HG03108 (cell line): ENCODE measurements around the gene DAP.
"Not testable (repeated sequence)": the region's sequence is repeated elsewhere in the genome, so short reads cannot be mapped to it uniquely, and the experiment has no call there.

Experiments
- ATAC-seq: cut with Tn5 transposase; IDR thresholded peaks from one replicate; pipeline ENCODE4 v1.9.1; 2021; ENCODE audit warnings: moderate library complexity; ENCODE audit not compliant: unreplicated experiment

Gene DAP

DNA sequence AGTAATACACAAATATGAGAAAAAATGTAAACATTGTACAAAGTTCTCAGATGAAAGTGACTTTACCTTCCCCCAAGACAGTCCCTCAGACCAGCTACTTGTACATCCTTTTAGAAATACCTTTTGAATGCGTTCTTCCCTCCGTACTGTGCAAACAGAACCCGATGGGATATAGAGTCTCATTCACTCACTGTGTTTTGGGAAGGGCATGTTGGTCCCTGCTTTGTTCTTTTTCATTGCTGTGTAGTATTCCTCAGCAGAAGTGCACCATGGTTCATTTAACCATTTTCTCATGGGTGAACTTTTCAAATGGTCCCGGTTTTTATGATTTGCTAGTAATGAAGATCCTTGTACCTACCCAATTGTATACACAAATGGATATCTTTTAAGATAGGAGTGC lies 102.8 kb downstream of the DAP start:
- no peak for ATAC-seq

DNA sequence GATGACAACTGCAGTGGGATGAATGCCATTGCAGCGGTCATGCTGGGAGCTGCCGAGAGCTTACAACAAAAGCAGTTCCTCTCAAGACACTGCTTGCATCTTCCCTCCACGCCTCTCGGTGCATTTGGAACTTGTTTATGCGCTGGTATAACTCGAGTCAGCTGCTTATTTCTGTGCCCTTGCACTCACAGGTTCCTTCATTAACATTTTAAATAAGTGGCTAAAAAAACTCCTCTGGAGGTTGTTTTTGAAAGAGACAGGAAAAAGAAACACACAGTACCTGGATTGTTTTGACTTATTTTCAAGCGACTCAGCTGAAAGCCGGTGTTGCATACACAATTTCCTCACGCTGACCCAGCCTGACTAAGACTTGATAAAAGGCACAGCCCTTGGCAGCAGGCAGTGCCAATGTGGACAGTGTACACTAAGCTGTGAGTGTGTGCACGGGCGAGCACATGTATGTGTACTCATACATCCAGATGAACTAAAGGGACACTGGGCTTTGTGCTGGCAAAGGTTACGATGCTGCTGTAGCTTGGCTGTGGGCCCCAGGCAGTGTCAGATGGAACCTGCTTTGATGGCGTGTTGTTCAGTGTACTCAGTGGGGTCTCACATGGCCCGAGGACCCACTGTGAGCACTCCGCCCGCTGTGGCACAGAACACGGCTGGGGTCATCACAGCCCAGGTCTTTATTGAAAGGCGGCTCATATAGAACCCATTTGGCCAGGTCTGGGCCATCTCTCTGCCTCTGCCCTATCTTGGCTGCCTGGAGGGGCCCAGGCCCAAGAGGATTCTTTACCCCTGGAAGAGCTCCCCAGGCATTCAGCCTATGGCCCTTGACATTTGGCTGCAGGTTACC lies 104.8 kb downstream of the DAP start:
- no peak for ATAC-seq

DNA sequence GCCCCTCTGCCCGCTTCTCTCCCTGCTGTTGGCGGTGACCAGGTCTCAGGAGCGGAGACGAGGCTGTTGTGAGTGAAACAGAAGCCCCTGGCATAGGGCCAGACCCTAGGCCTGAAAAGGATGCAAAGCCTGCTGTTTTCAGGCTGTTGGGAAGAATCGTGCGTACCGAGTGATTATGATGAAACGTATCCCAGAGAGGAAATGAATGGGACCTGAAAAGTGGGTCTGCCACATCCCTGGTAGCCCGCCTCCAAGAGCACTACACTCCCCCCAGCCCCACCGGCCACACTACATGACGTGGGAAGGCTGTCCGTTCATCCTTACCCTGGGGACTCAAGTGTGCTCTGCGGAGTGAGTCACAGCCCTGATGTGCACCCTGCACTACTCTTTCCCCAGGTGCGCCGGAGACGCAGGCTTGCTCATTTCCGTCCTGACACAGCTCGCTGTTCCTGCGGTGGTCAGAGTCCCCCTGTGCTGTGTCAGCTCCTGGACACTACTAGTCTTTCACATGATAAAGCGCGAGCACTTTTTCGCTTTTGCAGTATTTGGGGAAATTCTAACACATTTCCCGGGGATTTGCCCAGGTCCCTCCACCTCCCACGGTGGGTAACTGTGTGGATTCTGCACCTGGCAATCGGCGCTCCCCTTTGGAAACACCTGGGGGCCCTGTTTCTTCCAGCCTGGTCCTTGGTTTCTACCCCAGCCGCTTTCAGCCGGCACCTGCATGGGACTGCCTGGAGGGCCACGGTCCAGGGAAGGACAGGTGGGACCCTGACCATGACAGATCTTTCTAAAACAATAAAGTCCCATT lies 105.7 kb downstream of the DAP start:
- ATAC-seq, result peak; percentile 55

DNA sequence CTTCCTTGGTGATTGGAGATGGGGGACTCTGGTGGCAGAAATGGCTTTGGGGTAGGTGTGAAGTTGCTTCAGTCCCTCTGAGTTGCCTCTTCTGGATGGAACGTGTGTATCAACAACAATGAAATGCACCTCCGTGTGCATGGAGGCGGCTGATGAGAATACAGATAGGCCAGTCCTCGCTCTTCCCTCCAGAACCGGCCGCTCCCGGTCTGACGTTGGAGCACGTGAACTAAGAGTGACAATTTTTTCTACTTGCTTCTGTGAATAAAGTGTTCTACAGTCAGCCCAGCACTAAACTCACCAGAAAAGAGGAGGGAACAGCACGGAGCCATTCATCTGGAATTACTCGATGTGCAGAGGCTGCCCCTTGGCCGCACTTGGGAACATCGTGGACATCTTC lies 106.5 kb downstream of the DAP start:
- no peak for ATAC-seq

DNA sequence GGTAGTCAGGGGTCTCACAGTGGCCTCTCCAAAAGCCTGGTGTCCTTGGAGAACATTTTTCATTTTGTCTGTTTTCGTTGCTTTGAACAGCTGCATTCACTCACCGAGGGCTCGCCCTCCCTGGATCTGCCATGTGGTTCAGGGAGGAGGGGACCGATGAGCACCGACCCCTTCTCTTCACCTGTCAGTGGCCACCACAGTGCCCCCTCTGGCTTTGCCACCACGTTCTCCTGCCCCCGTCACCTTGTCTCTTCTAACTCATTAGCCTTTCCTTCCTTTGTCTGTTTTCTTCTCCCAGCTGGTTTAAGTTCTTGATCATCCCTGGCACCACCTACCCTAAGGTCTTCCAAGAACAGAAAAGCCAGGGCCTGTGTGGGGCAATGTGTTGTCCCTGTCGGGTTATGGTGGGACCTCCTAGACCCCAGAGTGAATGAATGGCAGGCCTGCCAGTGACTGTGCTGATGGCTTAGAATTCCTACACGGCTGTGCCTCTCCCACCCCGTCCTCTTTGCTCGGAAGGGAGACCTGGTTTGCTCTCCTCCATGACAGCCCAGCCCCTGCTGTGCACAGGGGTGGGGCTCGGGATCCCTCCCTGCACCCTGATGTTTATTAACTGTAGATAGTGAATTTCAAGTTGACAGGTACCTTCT lies 107.2 kb downstream of the DAP start:
- ATAC-seq, result no peak

DNA sequence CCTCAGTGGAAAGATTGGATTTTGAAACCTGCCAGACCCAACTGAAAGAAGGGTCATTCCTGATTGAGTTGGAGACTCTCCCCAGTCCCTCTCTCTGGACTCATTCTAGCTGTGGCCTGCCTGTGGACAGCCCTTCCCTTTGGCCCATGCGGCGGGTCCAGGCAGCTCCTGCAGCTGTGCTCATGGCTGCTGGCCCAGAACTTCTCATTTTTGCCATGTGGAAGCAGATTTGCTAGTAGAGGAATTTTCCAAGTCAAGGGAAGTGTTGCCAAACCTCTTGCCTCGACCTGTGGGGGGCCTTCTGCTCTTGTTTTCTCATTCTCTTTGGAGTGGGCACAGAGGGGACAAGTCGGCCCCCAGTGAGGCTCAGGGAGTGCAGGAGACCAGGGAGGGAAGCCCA lies 108.0 kb downstream of the DAP start:
- ATAC-seq, result no peak

DNA sequence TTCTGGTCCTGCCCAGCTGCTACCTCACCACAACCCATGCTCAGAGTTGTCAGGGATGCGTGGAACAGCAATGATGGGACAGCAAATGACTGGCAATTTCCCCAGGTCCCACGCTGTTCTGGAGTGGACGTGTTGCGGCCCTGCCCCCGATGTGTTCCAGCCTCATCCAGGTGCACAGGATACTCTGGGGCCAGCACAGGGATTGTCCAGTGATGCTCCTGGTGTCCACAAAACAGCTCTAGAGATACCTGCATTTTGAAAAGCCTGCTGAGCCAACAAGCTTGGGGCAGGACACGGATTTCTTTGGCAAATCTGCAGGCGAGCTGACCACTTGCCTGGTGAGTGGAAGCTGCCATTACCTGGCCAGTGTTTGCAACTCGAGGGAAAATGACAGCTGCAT lies 108.4 kb downstream of the DAP start:
- ATAC-seq, result no peak

DNA sequence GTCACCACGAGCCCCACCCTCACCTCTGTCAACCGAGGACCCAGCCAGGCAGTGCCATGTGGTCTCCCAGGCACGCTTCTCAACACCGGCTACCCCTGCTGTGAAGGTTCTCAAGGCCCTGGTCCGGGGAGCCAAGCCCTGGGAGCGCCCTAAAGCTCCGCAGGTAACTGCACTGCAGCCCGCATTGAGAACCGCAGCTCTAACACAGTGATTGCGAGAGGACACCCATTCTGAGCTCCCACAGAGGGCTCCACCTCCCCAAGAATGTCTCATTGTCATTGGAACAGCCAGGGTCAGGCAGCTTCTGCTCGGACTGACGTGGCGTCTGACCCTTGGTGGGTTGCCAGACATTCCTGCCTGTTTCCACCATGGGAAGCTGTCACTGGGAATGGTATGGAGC lies 108.9 kb downstream of the DAP start:
- ATAC-seq, result no peak

DNA sequence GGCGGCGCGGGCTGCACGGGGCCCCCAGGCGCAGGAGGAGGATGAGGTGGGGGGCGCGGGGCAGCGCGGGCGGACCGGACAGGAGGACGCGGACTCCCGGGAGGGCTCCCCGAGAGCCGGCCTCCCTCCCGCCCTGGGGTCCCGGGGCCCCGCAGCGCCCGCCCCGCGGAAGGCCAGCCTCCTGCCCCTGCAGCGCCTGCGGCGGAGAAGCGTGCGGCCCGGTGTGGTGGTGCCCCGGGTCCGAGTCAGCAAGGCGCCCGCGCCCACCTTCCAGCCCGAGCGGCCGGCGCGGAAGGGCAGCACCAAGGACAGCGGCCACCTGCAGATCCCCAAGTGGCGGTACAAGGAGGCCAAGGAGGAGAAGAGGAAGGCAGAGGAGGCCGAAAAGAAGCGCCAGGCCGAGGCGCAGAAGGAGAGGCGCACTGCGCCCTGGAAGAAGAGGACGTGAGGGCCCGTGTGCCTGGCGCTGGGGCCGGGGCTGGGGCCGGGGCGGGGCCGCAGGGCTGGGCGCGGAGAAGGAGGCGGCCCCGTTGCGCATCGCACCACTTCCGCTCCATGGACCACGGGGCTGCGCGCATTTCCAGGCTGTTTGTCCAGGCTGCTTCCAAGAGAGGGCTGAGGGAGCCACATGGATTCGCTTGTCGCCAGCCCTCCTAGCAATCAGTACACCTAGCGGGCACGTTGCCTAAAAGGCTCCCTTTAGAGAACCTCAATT lies 111.2 kb downstream of the DAP start:
- ATAC-seq, result no peak

DNA sequence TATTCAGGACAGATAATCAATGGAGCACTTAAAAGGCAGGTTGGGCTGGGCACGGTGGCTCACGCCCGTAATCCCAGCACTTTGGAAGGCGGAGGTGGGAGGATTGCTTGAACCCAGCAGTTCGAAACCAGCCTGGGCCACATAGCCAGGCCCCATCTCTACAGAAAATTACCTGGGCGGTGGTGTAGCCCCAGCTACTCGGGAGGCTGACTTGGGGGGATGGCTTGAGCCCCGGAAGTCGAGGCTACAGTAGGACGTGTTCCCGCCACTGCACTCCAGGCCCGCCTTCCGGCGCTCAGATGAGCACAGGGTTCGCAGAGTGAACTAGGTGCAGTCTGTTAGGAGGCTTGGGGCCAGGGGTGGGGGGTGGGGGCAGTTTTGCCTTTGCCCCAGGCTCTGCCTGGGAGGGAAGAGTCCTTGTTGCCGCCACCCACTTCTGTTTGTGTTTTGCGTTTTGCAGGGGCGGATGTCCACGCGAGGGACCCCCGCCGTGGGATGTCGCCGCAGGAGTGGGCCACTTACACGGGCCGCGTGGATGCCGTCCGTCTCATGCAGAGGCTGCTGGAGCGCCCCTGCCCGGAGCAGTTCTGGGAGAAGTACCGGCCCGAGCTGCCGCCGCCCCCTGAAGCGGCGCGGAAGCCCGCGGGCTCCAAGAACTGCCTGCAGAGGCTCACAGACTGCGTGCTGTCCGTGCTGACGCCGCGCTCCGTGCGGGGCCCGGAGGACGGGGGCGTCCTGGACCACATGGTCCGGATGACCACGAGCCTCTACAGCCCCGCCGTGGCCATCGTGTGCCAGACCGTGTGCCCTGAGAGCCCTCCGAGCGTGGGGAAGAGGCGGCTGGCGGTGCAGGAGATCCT lies 112.0 kb downstream of the DAP start:
- ATAC-seq, result no peak

DNA sequence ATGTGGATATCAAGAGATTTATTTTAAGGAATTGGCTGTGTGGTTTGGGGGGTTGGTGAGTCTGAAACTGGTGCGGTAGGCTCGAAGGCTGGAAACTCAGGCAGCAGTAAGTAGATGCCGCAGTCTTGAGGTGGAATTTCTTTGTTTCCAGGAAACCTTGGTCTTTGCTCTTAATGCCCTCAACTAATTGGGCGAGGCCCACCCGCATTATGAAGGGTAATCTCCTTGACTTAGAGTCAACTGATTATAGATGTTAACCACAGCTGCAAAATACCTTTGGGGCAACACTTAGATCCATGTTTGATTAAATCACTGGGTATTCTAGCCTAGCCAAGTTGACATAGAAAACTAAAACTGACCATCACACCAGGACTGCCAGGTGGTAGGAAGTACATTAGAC lies 113.4 kb downstream of the DAP start:
- no peak for ATAC-seq

DNA sequence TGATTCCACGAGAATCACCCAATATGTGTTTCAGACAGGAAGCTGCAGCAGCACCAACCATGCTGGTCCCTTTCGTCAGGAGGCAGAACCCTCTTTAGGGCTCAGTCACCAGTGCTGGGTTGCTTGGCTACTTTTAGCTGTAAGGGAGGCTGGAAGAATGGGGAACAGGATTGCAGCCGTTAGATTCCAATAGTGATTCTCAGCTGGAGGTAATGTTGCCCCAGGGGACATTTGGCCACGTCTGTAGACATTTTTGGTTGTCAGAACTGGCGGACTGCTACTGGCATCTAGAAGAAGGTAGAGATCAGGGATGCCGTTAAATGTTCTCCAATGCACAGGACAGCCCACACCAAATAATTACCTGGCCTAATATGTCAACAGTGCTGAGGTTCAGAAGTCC lies 115.4 kb downstream of the DAP start:
- no peak for ATAC-seq

DNA sequence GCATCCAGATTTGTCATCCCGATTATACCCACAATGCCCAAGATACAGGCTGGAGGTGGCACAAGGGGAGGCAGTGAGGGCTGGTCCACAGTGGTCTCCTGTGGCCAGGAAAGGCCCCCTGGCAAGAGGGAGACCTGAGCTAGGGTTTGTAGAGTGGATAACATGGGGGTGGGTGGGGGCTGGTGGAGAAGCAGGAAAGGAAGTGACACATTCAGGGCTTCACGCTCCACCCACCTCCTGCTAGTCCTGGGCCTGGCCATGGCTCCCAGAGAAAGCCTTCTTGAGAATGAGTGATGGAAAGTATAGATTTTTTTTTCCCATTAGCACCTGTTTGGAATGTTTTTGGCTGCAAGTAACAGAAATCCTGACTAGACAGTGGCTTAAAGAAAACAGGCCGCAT lies 115.9 kb downstream of the DAP start:
- ATAC-seq, result no peak

DNA sequence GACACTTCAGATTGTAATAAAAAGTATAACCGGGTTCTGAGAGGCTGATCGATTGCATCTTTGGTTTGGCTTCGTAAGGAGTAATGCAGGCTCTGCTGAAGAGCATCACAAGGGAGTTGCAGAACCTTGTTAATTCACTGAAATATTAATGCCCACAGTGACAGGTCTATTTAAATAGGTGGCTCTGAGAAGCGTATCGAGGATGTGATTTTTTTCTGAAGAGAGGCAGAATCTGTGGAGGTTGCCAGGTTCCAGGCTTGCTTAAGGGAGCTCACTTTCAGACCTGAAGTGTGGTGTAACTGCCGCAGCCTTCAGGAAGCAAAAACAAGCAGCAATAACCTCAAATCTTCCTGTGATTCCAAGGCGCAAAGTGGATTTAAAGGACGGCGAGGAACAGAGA lies 116.8 kb downstream of the DAP start:
- ATAC-seq, result no peak

DNA sequence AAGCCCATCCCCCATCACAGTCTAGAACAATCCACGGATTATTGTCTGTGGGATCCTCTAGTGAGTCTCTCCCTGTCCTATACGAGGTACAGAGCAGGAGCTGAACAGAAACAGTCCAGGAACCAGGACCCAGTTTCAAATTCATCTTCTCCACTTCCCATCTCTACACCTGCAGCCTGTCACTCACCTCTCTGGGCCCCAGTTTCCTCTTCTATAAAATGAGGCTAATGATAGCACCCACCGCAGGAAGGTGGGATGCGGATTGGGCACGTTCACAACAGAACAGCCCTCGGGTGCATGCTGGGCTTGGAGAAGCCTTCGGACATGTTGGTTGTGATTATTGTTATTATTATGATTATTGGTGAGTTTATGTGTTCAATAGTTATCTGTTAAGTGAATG lies 118.7 kb downstream of the DAP start:
- ATAC-seq, result no peak

DNA sequence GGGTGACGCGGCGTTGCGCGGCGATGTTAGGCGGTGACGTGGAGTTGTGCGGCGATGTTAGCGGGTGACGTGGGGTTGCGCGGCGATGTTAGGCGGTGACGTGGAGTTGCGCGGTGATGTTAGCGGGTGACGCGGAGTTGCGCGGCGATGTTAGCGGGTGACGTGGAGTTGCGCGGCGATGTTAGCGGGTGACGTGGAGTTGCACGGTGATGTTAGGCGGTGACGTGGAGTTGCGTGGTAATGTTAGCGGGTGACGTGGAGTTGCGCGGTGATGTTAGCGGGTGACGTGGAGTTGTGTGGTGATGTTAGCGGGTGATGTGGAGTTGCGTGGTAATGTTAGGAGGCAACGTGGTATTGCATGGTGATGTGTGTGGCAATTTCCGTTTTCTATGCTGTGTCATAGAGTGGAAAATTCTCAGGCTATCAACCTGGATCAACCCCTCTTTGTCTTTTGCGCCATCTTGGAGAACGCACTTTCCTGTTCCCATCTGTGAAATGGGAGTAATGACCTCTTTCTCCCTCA lies 121.1 kb downstream of the DAP start:
- ATAC-seq, result no peak

DNA sequence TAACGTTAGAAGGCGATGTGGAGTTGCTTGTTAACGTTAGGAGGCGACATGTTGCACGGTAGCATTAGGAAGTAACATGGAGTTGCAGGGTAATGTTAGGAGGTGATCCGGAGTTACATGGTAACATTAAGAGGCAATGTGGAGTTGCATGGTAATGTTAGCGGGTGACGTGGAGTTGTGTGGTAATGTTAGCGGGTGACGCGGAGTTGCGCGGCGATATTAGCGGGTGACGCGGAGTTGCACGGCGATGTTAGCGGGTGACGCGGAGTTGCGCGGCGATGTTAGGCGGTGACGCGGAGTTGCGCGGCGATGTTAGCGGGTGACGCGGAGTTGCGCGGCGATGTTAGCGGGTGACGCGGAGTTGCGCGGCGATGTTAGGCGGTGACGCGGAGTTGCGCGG lies 122.3 kb downstream of the DAP start:
- ATAC-seq, result not testable (repeated sequence)

DNA sequence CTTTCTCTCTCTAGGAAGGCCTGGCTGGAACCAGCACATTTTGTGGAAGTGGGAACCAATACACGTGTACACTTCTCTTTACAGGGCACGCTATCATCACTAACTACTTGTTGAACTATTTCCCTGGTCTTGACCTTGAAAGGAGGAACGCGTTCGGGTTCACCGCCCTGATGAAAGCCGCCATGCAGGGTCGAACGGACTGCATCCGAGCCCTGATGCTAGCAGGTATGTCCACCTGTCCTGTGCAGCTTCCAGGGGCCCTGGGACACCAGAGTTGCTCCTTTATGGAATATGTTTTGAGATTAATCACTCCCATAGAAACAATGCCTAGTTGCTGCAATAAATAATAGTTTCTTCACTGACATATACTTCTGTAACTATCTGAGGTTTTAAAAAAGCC lies 123.1 kb downstream of the DAP start:
- no peak for ATAC-seq

DNA sequence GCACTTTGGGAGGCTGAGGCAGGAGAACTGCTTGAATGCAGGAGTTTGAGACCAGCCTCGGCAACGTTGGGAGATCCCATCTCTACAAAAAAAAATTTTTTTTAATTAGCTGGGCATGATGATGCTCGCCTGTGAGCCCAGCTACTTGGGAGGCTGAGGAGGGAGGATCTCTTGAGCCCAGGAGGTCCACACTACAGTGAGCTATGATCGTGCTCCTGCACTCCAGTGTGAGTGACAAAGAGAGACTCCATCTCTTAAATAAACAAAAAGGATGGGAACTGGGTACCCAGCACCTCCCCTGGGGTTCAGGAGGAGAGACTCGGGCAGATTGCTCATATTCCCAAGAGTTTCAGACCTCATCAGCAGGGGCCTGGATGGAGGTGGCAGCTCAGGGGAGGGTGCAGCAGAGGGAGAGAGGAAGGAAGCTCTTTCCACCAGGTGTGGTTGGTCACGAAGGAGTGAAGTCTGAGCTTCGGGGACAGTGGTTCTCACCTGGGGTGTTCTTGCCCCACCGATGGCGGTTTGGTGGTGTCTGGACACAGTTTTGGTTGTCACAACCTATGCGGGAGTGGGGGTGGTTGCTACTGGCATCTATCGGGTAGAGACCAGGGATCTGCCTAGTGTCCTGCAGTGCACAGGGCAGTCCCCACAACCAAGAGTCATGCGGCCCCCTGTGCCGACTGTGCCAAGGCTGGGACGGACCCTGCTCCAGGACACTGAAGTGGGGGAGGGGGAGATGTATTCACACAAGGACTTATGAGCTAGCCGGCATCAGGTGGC lies 124.5 kb downstream of the DAP start:
- no peak for ATAC-seq
